Cardiac muscle cell (in vitro differentiated cells and primary cell): Measurements from ENCODE around the gene EXOC6. TPM values are rescaled to one million over a fixed set of nuclear protein-coding genes. Genes with fewer than 3 reads are reported as not detected.
A peak's percentile ranks its signal among the peaks of the same experiment; 100 is the strongest.

Experiments used
- DNase-seq, 2 donors: peaks; one replicate each; pipeline versions ENCODE4 v3.0.0 to v3.0.0-alpha.2; 2010 to 2017; ENCODE audit warnings: low read depth in 1 of 2, low spot score in 1 of 2
- H3K27ac ChIP-seq: fragments of 200-600 bp; sonication (generic); 2 replicates; pipeline ENCODE4 v1.5.1; 2016
- H3K27me3 ChIP-seq: fragments of 200-600 bp; sonication (generic); 2 replicates; pipeline ENCODE4 v1.6.0; 2016; ENCODE audit warnings: control low read depth
- H3K36me3 ChIP-seq: fragments of 200-600 bp; sonication (generic); 2 replicates; pipeline ENCODE4 v1.5.1; 2016; ENCODE audit warnings: control low read depth
- H3K4me1 ChIP-seq: fragments of 200-600 bp; sonication (generic); 2 replicates; pipeline ENCODE4 v1.8.1; 2017; ENCODE audit warnings: low read depth, mild to moderate bottlenecking, mixed run types
- H3K4me3 ChIP-seq: fragments of 200-600 bp; sonication (generic); 2 replicates; pipeline ENCODE4 v1.5.1; 2016; ENCODE audit warnings: mild to moderate bottlenecking
- H3K9me3 ChIP-seq: fragments of 200-600 bp; sonication (generic); 2 replicates; pipeline ENCODE4 v1.5.1; 2017; ENCODE audit warnings: low read depth, mild to moderate bottlenecking, control low read depth
- CTCF ChIP-seq: IDR thresholded peaks from 2 replicates; pipeline ENCODE4 v1.5.1; 2012; ENCODE audit warnings: low read depth, mild to moderate bottlenecking, low read length
- polyA plus RNA-seq: library from polyadenylated mRNA; unstranded; fragments of >200 nt; fragmentation: Nextera tagmentation; extraction: Ambion mirVana; gene quantifications from 2 replicates; pipeline ENCODE4 v1.2.1, GENCODE V29; 2016
- total RNA-seq: library from RNA; depleted of rRNA; stranded (reverse); fragments of >200 nt; gene quantifications from 2 replicates; pipeline ENCODE4 v1.2.3, GENCODE V29; 2016

Gene EXOC6
- total and polyA plus RNA-seq, 2 experiments from 2014 or later, result 5.7 to 6.3 TPM

DNA sequence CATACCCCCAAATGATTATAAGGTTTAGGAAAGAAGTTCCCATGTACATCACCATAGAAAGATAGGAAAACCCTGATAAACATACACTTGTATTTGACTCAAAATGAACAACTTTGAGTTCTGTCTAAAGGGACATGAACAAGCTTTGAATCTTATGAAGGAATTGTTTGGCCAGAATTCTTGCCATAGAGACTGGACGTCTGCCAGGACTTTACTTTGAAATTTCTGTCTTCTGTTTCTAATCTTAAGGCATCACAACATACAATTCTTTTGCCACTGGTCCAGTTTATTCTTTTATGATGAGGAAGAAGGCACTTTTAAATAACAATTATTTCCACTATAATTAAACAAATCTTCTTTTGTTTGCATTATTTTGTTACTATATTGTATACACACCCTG, 186.1 kb downstream of the EXOC6 start:
- no peaks in the 10 kb centered on the region for H3K36me3 ChIP-seq
- no peaks in the 10 kb centered on the region for H3K27me3 ChIP-seq
- H3K4me3 ChIP-seq, result no peak overlapping the region
- TF ChIP-seq CTCF, result no peak
- H3K9me3 ChIP-seq, result no peaks in the 10 kb centered on the region
- H3K4me1 ChIP-seq, result peaks cover 39% of the 10 kb centered on the region
- H3K27ac ChIP-seq, result no peak overlapping the region
- peak in 1 of 2 donors; percentile 39 for DNase-seq

- no peak for TF ChIP-seq CTCF
- H3K4me1 ChIP-seq, result peaks cover 14% of the 10 kb centered on the region
- H3K9me3 ChIP-seq, result no peaks in the 10 kb centered on the region
- H3K4me3 ChIP-seq, result no peak overlapping the region
- no peaks in the 10 kb centered on the region for H3K27me3 ChIP-seq
- no peak overlapping the region for H3K27ac ChIP-seq
- no peak for DNase-seq
- no peaks in the 10 kb centered on the region for H3K36me3 ChIP-seq
These were observed 190.8 kb downstream of the EXOC6 start for GRCh38 chr10:93039110-93039509.

- H3K36me3 ChIP-seq, result no peaks in the 10 kb centered on the region
- H3K4me1 ChIP-seq, result peaks cover 8% of the 10 kb centered on the region
- no peak overlapping the region for H3K27ac ChIP-seq
- no peaks in the 10 kb centered on the region for H3K27me3 ChIP-seq
- H3K9me3 ChIP-seq, result no peaks in the 10 kb centered on the region
- peak; percentile 56 to 66 for DNase-seq
- TF ChIP-seq CTCF, result peak; percentile 69
- no peak overlapping the region for H3K4me3 ChIP-seq
These were observed 191.4 kb downstream of the EXOC6 start for GRCh38 chr10:93039721-93040120.

- Histone ChIP-seq H3K9me3 (no peaks in the 10 kb centered on the region), H3K27me3 (peaks cover 49% of the 10 kb centered on the region), H3K36me3 (no peaks in the 10 kb centered on the region), H3K4me1 (no peaks in the 10 kb centered on the region), H3K27ac (no peak overlapping the region), H3K4me3 (no peak overlapping the region)
- no peak for DNase-seq
- no peak for TF ChIP-seq CTCF
These were observed 206.2 kb downstream of the EXOC6 start for GRCh38 chr10:93054486-93054885.

DNA sequence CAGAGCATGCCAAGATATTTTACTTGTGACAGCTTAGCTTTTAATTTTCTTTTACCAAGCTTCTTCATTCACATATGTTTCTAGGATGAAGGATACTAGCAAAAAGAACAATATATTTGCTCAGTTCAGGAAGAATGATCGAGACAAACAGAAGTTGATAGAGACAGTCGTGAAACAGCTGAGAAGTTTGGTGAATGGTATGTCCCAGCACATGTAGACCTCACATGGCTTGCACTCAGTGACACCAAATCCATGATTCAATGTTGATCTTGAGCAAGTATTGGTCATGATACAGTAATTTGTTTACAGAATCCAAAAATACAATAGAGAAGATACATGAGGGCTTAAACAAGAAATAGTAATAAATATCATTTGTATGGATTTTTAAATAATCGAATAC, 209.8 kb downstream of the EXOC6 start:
- H3K27me3 ChIP-seq, result peaks cover 76% of the 10 kb centered on the region
- H3K27ac ChIP-seq, result no peak overlapping the region
- no peak for DNase-seq
- TF ChIP-seq CTCF, result no peak
- H3K36me3 ChIP-seq, result no peaks in the 10 kb centered on the region
- H3K9me3 ChIP-seq, result no peaks in the 10 kb centered on the region
- H3K4me1 ChIP-seq, result no peaks in the 10 kb centered on the region
- no peak overlapping the region for H3K4me3 ChIP-seq
